GM23248 (cell line): Measurements from ENCODE around the gene CALN1.

ENCODE experiments used
- EZH2 ChIP-seq: fragments of 200-600 bp; sonication (generic); IDR thresholded peaks from 2 replicates; pipeline ENCODE4 v1.6.1; 2018; ENCODE audit warnings: antibody characterized with exemption, mild to moderate bottlenecking; ENCODE audit not compliant: insufficient read depth, poor library complexity, severe bottlenecking
- EZH2phosphoT487 ChIP-seq: fragments of 200-600 bp; sonication (generic); IDR thresholded peaks from 2 replicates; pipeline ENCODE4 v1.6.1; 2018; ENCODE audit warnings: antibody characterized with exemption, moderate library complexity, mild to moderate bottlenecking, low read depth; ENCODE audit not compliant: insufficient read depth

- TF ChIP-seq EZH2 (no peak), EZH2phosphoT487 (no peak)
Observed at GRCh38 chr7:72152161-72153131, 259.7 kb downstream of the CALN1 start.
